T-helper 22 cell (primary cell): ENCODE measurements around the gene RAB3D.
"Not testable (repeated sequence)": the region's sequence is repeated elsewhere in the genome, so short reads cannot be mapped to it uniquely, and the experiment has no call there.

Experiments used
- DNase-seq: peaks from one replicate; pipeline ENCODE4 v3.0.0-alpha.2; 2020; ENCODE audit warnings: low read depth

Gene RAB3D

GRCh38 chr19:11365557-11366117, 26.2 kb upstream of the RAB3D start:
- DNase-seq = no peak

- no peak for DNase-seq
Measured at GRCh38 chr19:11364935-11365334, 25.5 kb upstream of the RAB3D start.

DNA sequence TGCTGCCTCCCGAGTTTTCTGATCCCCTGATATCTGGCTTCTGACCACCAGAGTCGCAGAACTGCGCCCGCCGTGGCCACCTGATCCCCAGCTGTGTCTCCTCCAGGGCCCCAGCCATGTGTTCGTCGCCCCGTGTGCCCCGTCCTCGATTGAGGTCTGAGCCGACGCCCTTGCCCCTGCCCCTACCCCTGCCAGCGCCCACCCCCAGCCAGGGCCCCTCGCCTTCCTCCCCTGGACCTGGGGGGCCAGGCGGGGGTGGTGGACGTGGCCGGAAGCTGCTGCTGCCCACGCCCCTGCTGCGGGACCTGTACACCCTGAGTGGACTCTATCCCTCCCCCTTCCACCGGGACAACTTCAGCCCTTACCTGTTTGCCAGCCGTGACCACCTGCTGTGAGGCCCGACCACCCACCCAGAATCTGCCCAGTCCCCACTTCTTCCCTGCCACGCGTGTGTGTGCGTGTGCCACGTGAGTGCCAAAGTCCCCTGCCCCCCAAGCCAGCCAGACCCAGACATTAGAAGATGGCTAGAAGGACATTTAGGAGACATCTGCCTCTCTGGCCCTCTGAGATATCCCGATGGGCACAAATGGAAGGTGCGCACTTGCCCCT, 24.9 kb upstream of the RAB3D start:
- no peak for DNase-seq

DNA sequence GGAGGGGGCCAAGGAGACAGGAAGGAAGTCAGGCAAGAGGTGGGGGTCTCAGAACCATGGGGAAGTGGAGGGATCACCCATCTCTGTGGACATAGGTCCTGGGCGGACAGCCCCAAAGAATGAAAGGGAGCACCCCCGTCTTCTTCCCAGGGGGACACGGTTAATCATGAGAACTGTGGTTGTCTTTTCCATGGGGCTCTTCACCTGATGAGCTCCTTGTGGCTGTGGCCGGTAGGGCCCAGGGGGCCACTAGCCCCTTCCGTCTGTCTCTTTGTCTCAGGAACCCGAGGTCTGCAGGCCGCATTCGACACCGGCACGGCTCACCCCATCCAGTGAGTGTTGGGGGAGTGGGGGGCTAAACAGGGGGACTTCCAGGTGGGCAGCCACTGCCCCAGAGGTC, 24.4 kb upstream of the RAB3D start:
- no peak for DNase-seq

GRCh38 chr19:11361771-11362731, 22.6 kb upstream of the RAB3D start:
- no peak for DNase-seq

DNA sequence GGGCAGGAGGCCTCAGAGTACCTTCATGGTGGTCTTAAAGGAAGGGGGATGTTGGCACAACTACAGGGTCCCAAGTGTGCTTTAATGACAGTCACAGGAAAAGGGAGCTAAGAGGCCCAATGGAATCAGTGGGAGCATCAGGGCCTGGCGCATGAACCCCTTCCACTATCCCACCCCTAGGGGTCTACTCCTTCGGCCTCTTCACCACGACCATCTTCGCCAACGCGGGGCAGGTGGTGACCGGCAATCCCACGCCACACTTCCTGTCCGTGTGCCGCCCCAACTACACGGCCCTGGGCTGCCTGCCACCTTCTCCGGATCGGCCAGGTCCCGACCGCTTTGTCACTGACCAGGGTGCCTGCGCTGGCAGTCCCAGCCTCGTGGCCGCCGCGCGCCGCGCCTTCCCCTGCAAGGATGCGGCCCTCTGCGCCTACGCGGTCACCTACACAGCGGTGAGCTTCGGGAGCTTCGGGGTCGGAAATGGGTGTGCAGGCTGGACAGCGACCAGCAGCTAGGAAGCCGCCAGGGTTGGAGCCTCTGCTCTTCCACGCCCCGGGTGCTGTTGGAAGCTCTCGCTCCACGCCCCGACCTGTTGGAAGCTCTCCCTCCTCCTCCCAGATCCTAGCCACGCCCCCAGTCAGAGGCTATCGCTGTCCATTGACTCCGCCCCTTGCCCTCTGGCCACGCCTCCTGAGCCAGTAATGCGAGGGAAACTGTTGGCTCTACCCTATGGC, 21.7 kb upstream of the RAB3D start:
- no peak for DNase-seq

DNA sequence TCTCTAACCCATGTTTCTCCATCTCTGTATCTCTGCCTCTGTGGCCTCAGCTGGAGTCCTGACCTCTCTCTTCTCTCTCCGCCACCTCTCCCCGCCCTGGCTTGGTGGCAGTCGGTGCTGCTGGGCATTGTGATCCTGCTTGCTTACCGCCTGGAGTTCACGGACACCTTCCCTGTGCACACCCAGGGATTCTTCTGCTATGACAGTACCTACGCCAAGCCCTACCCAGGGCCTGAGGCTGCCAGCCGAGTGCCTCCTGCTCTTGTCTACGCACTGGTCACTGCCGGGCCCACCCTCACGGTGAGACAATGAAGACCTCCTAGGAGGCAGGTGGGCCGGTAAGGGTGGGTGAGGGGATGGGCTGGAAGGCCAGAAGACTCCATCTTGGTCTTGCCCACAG, 20.0 kb upstream of the RAB3D start:
- DNase-seq = no peak

DNA sequence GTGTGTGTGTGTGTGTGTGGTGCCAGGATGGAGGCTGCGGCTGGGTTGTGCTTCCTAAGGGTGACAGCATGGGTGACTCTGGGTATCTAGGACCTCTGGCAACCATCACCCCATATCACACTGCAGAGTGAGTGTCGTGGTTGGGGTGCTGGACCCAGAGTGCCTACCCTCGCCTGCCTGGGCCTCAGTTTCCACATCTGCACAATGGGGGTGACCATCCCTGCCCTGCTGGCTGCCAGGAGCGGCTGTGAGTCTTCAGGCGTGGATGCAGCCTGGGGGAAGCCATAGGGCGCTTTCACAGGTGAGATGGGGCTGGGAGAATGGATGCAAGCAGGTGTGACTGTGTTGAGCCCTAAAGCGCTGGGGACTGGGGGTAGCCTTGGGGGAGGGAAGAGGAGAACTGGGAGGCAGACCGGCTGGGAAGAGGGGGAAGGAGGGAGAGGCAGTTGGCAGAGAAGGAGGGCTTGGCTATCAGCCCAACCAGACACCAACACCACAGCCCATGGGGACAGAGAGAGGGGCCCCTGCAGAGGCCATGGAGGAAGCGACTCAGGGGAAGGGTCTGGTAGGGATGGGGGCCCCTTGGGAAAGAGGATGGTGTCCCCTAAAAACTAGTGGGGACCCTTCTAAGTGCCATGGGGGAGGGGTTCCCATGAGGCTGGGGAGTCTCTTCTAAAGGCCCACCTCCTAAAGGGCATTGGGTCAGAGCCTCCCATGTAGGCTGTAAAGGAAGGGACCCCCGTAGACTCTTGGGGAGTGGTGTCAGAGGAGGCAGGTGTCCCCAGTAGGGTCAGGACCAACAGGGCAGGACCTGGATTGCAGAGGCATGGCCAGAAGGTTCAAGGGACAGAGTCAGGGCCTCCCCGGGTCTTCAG, 17.5 kb upstream of the RAB3D start:
- DNase-seq = no peak

DNA sequence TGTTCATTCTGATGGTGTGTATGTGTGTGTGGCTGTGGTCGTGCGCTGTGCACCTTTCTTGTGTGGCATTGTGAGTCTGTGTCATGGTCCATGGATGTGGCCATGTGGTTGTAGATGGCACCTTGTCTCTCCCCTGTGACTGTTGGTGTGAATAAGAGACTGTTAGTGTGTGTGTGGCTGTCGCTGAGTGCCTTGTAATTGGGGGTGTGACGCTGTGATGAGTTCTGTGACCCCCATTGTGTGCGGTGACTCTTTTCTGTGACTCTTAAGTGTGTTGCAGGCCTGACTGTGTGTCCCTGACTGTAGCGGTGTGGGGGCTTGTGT, 16.6 kb upstream of the RAB3D start:
- no peak for DNase-seq

- DNase-seq = peak; percentile 72
Measured at GRCh38 chr19:11355160-11356073, 16.0 kb upstream of the RAB3D start, which contains the start of gene PLPPR2. PLPPR2 (plus strand) TSS chr19:11355432; CDS start chr19:11357674, 2,242 bp downstream.

DNA sequence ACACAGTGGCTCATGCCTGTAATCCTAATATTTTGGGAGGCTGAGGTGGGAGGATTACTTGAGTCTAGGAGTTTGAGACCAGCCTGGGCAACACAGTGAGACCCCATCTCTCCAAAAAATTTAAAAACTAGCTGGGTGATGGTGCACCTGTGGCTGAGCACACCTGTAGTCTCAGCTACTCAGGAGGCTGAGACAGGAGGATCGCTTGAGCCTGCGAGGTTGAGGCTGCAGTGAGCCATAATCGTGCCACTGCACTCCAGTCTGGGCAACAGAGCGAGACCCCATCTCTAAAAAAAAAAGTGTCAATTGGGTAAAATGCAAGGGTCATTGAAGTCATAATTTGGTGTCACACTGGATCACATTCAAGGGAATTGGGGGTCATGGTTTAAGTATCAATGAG, 14.6 kb upstream of the RAB3D start:
- not testable (repeated sequence) for DNase-seq

DNA sequence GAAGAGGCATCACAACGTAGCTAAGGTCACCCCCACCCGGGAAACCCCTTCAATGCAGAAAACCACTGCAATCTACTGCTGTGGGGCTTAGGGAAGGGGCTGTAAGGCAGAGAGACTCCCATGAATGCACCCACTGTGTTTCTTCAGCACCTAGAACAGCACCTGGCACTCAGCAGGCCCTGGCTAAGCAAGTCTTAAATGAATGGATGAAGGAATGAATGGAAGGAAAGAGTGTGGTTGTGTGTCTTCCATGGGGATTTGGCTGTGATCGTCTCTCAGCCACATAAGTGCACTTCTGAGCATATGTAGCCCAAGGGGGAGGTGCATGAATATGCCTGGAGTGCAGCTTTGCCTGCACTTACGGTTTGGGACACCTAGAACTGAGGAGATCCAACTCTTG, 9.7 kb upstream of the RAB3D start:
- no peak for DNase-seq

DNA sequence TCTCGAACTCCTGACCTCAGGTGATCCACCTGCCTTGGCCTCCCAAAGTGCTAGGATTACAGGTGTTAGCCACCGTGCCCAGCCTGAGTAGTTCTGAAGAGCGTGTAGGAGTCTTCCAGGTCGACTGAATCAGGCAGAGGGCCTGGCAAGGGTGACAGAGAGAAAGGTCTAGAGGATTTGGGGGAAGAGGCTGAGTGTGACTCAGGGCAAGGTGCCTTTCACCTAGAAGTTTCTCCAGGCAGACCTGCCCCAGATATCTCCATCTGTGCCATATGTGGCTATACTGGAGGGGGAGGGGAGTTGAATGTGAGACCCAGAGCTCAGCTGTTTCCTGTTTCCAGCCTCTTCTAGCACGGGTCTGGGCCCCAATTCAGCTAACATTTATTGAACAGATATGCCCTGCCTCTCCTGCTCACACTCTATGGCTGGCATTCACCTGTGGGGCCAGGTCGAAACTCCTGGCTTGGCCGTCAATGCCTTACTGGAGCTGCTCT, 8.1 kb upstream of the RAB3D start:
- DNase-seq = no peak

GRCh38 chr19:11346104-11346940, 6.9 kb upstream of the RAB3D start, which contains the start of the genes CCDC159 and TMEM205:
CCDC159 (plus strand) TSS chr19:11346519; CDS start chr19:11346607, 88 bp downstream.
TMEM205 (minus strand) TSS chr19:11346268; CDS start chr19:11345619, 649 bp downstream.
- DNase-seq = peak; percentile 97

GRCh38 chr19:11345122-11345803, 5.8 kb upstream of the RAB3D start:
- DNase-seq = no peak

DNA sequence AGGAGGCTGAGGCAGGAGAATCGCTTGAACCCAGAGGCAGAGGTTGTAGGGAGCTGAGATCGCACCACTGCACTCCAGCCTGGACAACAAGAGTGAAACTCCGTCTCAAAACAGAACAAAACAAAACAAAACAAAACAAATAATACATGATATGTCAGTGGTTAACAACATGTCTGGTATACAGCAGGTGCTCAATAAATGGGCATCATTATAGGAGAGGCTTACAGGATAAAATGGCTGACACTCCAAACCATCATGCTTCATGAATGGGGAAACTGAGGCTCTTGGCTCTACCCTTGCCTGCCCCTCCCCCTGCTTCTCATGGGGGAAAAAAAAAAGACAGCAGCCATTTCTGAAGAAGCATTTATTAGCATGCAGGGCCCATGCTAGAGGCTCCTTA, 3.0 kb upstream of the RAB3D start:
- no peak for DNase-seq

DNA sequence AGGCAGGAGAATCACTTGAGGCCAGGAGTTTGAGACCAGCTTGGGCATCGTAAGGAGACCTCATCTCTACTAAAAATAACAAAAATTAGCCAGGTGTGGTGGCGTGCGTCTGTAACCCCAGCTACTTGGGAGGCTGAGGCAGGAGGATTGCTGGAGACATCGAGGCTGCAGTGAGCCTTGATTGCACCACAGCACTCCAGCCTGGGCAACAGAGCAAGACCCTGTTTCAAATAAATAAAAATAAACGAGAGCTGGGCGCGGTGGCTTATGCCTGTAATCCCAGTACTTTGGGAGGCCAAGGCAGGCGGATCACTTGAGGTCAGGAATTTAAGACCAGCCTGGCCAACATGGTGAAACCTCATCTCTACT, 626 bp upstream of the RAB3D start:
- DNase-seq = not testable (repeated sequence)

- no peak for DNase-seq
Measured at GRCh38 chr19:11338569-11339253, 746 bp downstream of the RAB3D start.
